Mucosa of stomach (tissue), 1 donor: Measurements from ENCODE around the gene FGD6.
"Not testable (repeated sequence)": the region's sequence is repeated elsewhere in the genome, so short reads cannot be mapped to it uniquely, and the experiment has no call there.

Experiments
- H3K27me3 ChIP-seq: one replicate; pipeline ENCODE4 v1.7.0; 2013; ENCODE audit warnings: mild to moderate bottlenecking, low read length; ENCODE audit not compliant: control insufficient read depth, insufficient read depth
- H3K36me3 ChIP-seq: one replicate; pipeline ENCODE4 v1.7.0; 2013; ENCODE audit warnings: low read length; ENCODE audit not compliant: control insufficient read depth, insufficient read depth
- H3K4me1 ChIP-seq: one replicate; pipeline ENCODE4 v1.7.0; 2013; ENCODE audit warnings: mild to moderate bottlenecking, low read length; ENCODE audit not compliant: control insufficient read depth, insufficient read depth
- H3K4me3 ChIP-seq: one replicate; pipeline ENCODE4 v1.7.0; 2013; ENCODE audit warnings: low read length
- H3K9ac ChIP-seq: one replicate; pipeline ENCODE4 v1.7.0; 2013; ENCODE audit warnings: mild to moderate bottlenecking, low read length, moderate library complexity
- H3K9me3 ChIP-seq: one replicate; pipeline ENCODE4 v1.7.0; 2013; ENCODE audit warnings: mild to moderate bottlenecking, low read length, moderate library complexity; ENCODE audit not compliant: control insufficient read depth
- donor health status: Pancreatic carcinoma.

The FGD6 gene

DNA sequence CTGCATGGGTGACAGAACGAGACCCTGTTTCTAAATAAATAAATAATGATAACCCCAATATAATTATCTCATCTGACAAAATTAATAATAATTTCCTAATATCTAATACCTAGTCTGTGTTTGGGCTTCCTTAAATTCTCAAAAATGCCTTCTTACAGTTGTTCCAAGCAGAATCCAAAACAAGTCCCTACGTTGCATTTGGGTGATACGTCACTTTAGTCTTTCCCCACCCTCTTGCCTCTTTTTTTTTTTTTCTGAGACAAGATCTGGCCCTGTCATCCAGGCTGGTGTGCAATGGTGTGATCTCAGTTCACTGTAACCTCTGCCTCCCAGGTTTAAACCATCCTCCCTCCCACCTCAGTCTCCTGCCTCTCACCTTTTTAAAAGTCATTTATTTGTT lies 27.1 kb upstream of the FGD6 start:
- no peaks in the 10 kb centered on the region for H3K4me1 ChIP-seq
- H3K9ac ChIP-seq: no peak overlapping the region
- H3K27me3 ChIP-seq: no peaks in the 10 kb centered on the region
- H3K9me3 ChIP-seq: no peaks in the 10 kb centered on the region
- H3K36me3 ChIP-seq: no peaks in the 10 kb centered on the region
- H3K4me3 ChIP-seq: no peak overlapping the region

DNA sequence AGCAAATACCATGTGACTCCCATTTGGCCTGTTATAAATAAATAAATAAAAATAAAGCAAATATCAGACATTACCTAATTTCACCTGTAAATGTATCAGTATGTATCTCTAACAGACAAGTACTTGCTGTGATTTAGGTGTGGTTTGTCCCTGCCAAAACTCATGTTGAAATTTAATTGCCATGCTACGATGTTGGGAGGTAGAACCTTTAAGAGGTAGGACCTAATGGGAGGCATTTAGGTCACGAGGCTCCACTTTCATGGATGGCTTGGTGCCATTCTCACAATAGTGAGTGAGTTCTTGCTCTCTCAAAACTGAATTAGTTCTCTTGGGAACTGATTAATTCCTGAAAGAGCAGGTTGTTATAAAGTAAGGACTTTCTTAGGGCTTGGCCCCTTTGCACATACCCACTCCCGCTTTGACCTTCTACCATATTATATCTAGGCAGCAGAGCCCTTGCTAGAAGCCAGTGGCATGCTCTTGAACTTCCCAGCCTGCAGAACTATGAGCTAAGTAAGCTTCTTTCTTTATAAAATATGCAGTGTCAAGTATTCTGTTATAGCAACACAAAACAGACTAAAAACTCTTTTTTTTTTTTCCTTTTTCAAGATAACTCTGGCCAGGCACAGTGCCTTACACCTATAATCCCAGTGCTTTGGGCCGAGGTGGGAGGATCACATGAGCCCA lies 26.4 kb upstream of the FGD6 start:
- Histone ChIP-seq H3K27me3 (no peaks in the 10 kb centered on the region), H3K9ac (no peak overlapping the region), H3K4me1 (no peaks in the 10 kb centered on the region), H3K9me3 (no peaks in the 10 kb centered on the region), H3K4me3 (no peak overlapping the region), H3K36me3 (no peaks in the 10 kb centered on the region)

DNA sequence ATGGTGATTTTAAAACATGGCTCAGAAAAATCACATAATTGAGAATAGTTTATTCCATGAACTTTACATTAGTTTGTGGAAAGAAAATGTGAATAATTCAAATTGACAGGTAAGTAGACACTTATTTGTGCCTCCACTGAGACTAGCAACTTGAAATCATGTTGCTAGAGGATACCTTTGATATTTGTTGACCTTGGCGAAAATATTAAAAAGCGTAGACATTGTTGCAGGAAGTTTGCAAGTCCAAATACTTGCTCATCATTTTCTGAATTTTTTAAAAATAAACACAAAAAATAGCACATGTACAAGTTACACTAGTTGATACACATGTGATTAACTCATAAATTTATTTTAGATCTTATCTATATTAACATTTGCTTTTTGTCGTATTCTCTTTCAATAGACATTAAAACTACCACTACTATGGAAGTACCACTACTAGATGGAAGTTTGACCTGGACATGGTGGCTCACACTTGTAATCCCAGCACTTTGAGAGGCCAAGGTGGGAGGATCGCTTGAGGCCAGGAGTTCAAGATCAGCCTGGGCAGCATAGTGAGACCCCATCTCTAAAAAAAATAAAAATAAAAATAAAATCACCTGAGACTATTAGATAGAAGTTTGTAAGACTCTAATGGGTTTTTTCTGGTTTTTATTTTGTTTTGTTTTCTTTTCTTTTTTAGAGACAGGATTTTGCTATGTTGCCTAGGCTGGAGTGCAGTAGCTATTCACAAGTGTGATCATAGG lies 24.7 kb upstream of the FGD6 start:
- Histone ChIP-seq H3K4me1 (no peaks in the 10 kb centered on the region), H3K9me3 (no peaks in the 10 kb centered on the region), H3K9ac (no peak overlapping the region), H3K36me3 (no peaks in the 10 kb centered on the region), H3K4me3 (no peak overlapping the region), H3K27me3 (no peaks in the 10 kb centered on the region)

DNA sequence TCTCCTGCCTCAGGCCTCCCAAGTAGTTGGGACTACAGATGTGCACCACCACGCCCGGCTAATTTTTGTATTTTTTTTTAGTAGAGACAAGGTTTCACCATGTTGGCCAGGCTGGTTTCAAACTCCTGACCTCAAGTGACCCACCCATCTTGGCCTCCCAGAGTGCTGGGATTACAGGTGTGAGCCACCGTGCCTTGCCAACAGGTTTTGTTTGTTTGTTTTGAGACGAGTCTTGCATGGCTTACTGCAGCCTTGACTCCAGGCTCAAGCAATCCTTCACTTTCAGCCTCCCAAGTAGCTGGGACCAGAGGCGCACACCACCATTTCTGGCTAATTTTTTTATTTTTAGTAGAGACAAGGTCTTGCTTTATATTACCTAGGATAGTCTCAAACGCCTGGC lies 23.9 kb upstream of the FGD6 start:
- not testable (repeated sequence) for H3K4me1 ChIP-seq

DNA sequence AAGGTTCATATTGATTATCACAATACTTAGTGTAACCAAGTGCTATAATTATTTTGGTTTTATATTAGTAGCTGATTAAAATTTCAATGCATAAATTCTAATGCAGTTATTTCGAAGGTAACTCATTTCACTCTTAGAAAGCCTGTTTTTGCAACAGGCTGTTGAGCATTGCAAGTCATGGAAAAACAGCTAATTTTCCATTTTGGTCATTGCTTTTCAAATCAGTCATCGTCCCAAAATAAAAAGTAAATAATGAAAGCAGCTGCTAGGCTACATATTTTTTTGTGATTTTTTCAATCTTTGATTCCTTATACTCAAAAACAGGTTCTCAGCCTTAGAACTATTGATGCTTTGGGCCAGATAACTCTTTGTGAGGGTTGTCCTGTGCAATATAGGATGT lies 23.3 kb upstream of the FGD6 start:
- H3K9me3 ChIP-seq: no peaks in the 10 kb centered on the region
- no peaks in the 10 kb centered on the region for H3K4me1 ChIP-seq
- no peak overlapping the region for H3K9ac ChIP-seq
- no peak overlapping the region for H3K4me3 ChIP-seq
- no peaks in the 10 kb centered on the region for H3K27me3 ChIP-seq
- no peaks in the 10 kb centered on the region for H3K36me3 ChIP-seq

More for the DNA sequence above, 23.9 kb upstream of the FGD6 start:
- not testable (repeated sequence) for H3K4me3 ChIP-seq, H3K36me3 ChIP-seq, H3K27me3 ChIP-seq, H3K9me3 ChIP-seq, H3K9ac ChIP-seq

DNA sequence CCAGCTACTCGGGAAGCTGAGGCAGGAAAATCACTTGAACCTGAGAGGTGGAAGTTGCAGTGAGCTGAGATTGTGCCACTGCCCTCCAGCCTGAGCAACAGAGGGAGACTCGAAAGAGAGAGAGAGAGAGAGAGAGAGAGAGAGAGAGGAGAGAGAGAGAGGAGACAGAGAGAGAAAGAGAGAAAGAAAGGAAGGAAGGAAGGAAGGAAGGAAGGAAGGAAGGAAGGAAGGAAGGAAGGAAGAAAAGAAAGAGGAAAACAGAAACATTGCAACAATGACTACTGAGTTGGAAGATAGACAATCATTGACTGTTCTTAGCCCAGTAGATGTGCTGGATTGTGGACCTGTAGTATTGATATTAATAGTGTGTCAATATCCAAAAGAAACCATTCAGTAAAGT lies 22.6 kb upstream of the FGD6 start:
- not testable (repeated sequence) for H3K9ac ChIP-seq, H3K9me3 ChIP-seq, H3K4me3 ChIP-seq, H3K36me3 ChIP-seq, H3K27me3 ChIP-seq, H3K4me1 ChIP-seq

DNA sequence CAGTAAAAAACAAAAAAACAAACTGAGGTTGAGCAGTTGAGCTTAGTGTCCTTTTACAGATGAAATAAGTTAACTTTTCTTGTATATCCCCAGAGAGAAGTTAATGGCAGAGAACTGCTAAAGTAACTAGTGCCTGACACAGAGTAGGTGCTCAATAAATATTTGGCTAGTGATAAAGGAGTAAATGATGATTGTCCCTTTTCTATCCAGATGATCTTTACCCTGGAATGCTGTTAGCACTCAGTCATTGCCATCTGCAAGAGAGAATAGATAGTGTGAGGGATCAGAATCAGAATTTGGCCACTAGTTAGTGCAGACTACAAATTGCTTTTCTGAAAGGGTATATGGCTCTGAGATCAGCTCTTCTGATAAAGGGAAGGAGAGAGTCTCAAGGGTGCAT lies 21.9 kb upstream of the FGD6 start:
- Histone ChIP-seq H3K27me3 (no peaks in the 10 kb centered on the region), H3K9ac (no peak overlapping the region), H3K4me3 (no peak overlapping the region), H3K36me3 (no peaks in the 10 kb centered on the region), H3K4me1 (no peaks in the 10 kb centered on the region), H3K9me3 (no peaks in the 10 kb centered on the region)

DNA sequence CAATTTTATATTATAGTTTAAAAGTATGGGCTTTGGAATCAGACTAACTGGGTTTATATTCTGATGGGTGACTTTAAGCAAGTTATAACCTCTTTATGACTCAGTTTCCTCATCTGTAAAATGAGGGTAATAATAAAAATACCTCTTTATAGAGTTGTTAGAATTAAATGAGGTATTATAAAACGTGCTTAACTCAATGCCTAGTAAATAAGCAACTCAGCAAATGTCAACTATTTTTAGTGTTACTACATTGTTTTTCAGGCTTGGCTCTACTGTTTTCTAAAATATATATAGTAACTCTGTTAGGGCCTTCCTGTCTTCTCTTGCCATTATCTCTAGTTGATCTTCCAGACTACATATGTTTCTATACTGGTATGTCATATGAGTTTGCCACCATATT lies 20.9 kb upstream of the FGD6 start:
- Histone ChIP-seq H3K27me3 (no peaks in the 10 kb centered on the region), H3K9ac (no peak overlapping the region), H3K4me1 (no peaks in the 10 kb centered on the region), H3K9me3 (no peaks in the 10 kb centered on the region), H3K4me3 (no peak overlapping the region), H3K36me3 (no peaks in the 10 kb centered on the region)

DNA sequence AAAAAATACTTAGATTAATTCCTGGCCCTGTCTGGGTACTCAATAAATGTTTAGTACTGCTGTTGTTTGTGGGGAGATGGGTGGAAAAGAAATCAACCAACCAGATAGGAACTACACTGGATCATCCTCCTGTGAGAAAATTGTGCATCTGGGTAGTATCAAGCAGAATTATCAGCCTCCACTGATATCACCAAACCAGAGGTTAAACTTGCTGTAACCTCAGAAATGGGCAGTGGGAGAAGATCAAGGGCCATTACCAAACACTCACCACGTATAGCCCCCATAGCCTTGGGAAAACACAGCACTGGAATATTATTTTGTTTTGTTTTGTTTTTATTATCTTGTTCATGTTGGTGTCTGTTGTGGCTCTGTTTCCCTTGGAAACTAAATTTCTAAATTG lies 20.0 kb upstream of the FGD6 start:
- H3K9ac ChIP-seq: no peak overlapping the region
- no peak overlapping the region for H3K4me3 ChIP-seq
- H3K27me3 ChIP-seq: no peaks in the 10 kb centered on the region
- H3K36me3 ChIP-seq: no peaks in the 10 kb centered on the region
- no peaks in the 10 kb centered on the region for H3K4me1 ChIP-seq
- H3K9me3 ChIP-seq: no peaks in the 10 kb centered on the region

DNA sequence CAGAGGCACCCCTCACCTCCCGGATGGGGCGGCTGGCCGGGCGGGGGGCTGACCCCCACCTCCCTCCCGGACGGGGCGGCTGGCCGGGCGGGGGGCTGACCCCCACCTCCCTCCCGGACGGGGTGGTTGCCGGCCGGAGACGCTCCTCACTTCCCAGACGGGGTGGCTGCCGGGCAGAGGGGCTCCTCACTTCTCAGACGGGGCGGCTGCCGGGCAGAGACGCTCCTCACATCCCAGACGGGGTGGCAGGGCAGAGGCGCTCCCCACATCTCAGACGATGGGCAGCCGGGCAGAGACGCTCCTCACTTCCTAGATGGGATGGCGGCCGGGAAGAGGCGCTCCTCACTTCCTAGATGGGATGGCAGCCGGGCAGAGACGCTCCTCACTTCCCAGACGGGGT lies 18.4 kb upstream of the FGD6 start:
- not testable (repeated sequence) for H3K36me3 ChIP-seq, H3K9ac ChIP-seq, H3K27me3 ChIP-seq, H3K4me1 ChIP-seq, H3K4me3 ChIP-seq, H3K9me3 ChIP-seq

DNA sequence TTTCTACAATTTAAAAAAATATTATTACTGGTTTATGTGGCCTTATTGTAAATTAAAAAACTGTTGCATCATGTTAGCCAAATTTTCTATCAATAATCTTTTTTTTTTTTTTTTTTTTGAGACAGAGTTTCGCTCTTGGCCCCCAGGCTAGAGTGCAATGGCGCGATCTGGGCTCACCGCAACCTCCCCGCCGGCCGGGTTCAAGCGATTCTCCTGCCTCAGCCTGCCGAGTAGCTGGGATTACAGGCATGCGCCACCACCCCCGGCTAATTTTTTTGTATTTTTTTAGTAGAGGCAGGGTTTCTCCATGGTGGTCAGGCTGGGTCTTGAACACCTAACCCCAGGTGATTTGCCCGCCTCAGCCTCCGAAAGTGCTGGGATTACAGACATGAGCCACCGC lies 16.9 kb upstream of the FGD6 start:
- H3K9ac ChIP-seq, H3K9me3 ChIP-seq, H3K4me1 ChIP-seq, H3K36me3 ChIP-seq, H3K4me3 ChIP-seq, H3K27me3 ChIP-seq: not testable (repeated sequence)

DNA sequence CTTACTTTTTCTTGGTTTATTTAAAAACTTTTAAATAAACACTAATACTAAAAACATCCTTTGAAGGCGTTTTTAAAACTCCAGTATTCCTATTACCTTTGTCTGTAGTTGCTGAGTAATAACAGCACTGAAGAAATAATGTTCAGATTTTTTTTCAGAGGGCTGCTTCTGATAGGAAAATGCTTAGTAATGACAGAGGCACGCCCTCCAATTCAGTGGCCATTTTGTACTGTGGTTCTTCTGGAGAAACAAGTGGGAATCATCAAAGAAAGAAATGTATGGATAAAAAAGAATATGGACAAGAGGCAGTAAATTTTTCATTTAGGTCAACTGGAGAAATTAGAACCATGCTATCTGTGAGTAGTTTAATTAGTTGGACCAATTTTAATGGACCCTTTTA lies 13.9 kb upstream of the FGD6 start:
- Histone ChIP-seq H3K4me1 (no peaks in the 10 kb centered on the region), H3K27me3 (no peaks in the 10 kb centered on the region), H3K9me3 (no peaks in the 10 kb centered on the region), H3K9ac (no peak overlapping the region), H3K4me3 (no peak overlapping the region), H3K36me3 (no peaks in the 10 kb centered on the region)

DNA sequence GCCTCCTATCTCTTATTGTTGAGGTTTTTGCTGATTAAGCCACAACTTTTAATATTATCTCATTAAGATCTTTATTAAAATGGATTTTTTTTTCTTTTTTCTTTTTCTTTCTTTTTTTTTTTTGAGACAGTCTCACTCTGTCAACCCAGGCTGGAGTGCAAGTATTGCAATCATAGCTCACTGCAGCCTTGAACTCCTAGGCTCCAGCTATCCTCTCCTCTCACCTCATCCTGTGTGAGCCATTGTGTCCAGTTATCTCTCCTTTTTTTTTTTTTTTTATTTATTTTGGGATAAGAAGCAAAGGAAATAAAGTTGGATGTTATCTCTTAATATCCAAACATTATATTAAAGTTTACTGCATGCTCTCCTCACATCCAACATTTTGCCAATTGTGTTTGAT lies 13.0 kb upstream of the FGD6 start:
- Histone ChIP-seq H3K9me3 (no peaks in the 10 kb centered on the region), H3K27me3 (no peaks in the 10 kb centered on the region), H3K4me1 (no peaks in the 10 kb centered on the region), H3K9ac (no peak overlapping the region), H3K36me3 (no peaks in the 10 kb centered on the region), H3K4me3 (no peak overlapping the region)
